K562 (cell line): Measurements from ENCODE around the gene FCHO2. TPM values are rescaled to one million over a fixed set of nuclear protein-coding genes. Genes with fewer than 3 reads are reported as not detected.
A peak's percentile ranks its signal among the peaks of the same experiment; 100 is the strongest.

Experiments used
- CLOCK ChIP-seq: fragments of 250-450 bp; sonication (Bioruptor Pico); IDR thresholded peaks from 2 replicates; pipeline ENCODE4 v1.4.0; 2020; ENCODE audit warnings: mild to moderate bottlenecking, moderate library complexity, borderline replicate concordance
- EZH2 ChIP-seq: IDR thresholded peaks from 2 replicates; pipeline ENCODE4 v1.6.1; 2012; ENCODE audit warnings: low read depth, mild to moderate bottlenecking, inconsistent platforms, low read length, borderline replicate concordance
- MEIS2 ChIP-seq: fragments of 450-650 bp; IDR thresholded peaks from 2 replicates; pipeline ENCODE4 v1.6.1; 2014; ENCODE audit warnings: mild to moderate bottlenecking; ENCODE audit not compliant: partially characterized antibody
- ZNF224 ChIP-seq: sonication (generic); formaldehyde crosslinking; IDR thresholded peaks from 2 replicates; pipeline ENCODE4 v1.8.0; 2022; ENCODE audit warnings: mild to moderate bottlenecking, missing genetic modification reagents
- ZNF316 ChIP-seq: fragments of 450-650 bp; IDR thresholded peaks from 2 replicates; pipeline ENCODE4 v1.6.1; 2016
- ZNF583 ChIP-seq: fragments of 250-450 bp; sonication (Bioruptor Pico); IDR thresholded peaks from 2 replicates; pipeline ENCODE4 v1.4.0; 2020
- ZNF707 ChIP-seq: fragments of 250-450 bp; sonication (Bioruptor Pico); conservative IDR thresholded peaks from 2 replicates; pipeline ENCODE4 v1.8.0; 2022; ENCODE audit warnings: inconsistent platforms, mild to moderate bottlenecking, moderate library complexity
- polyA plus RNA-seq, 8 experiments: library from polyadenylated mRNA; depleted of rRNA in 4 of 8; stranded (reverse) in 5 of 8; unstranded in 3 of 8; fragments of >200 nt; fragmentation: Nextera tagmentation in 2 of 8; fragmentation: Illumina TruSeq in 1 of 8; extraction: Ambion mirVana in 2 of 8; extraction: Trizol in 1 of 8; gene quantifications; 2 replicates each; pipeline versions ENCODE4 v1.2.1 to v1.2.3, GENCODE V29; 2011 to 2014; ENCODE audit warnings: inconsistent platforms in 1 of 8, missing spikeins in 1 of 8
- total RNA-seq, 7 experiments: library from RNA; depleted of rRNA in 6 of 7; stranded (reverse); fragments of >200 nt in 6 of 7; fragmentation: Illumina TruSeq in 2 of 7; extraction: Trizol in 2 of 7; gene quantifications; 2 replicates each; pipeline versions ENCODE4 v1.2.1 to v1.2.3, GENCODE V29; 2011 to 2021; ENCODE audit warnings: low replicate concordance in 1 of 7
- TF ChIP-seq, protein P1 (sequence below), 2 experiments: fragments of 450-650 bp; IDR thresholded peaks; 2 replicates each; pipeline ENCODE4 v1.6.1; 2016; ENCODE audit warnings: mild to moderate bottlenecking in 2 of 2, borderline replicate concordance in 1 of 2, low read depth in 1 of 2, moderate library complexity in 1 of 2
- TF ChIP-seq, protein P2 (sequence below): sonication (generic); formaldehyde crosslinking; IDR thresholded peaks from 2 replicates; pipeline ENCODE4 v1.8.0; 2022; ENCODE audit warnings: mild to moderate bottlenecking, missing genetic modification reagents

The FCHO2 gene
- total and polyA plus RNA-seq, 9 of the 15 experiments (the other 6 are each of a cell fraction or from before 2014, with no cell fraction given), result 4.4 to 13.4 (median 8.3) TPM

DNA sequence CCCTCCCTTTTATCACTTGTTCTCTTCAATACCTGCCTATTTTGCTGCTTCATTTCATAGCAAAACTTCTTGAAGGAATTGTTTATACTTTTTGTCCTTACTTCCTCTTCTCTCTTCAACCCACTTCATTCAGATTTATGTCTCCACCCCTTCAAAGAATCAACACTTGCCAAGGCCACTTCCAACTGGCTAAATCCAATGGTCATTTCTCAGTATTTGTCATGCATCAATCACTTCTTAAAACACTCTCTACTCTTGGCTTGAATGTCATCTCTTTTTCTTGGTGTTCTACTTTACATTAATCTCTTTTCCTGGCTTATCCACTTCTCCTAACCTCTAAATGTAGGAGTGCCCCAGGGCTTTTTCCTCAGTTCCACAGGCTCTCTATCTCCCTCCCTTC lies 8.3 kb upstream of the FCHO2 start (continued):
- TF ChIP-seq, protein P1, sequence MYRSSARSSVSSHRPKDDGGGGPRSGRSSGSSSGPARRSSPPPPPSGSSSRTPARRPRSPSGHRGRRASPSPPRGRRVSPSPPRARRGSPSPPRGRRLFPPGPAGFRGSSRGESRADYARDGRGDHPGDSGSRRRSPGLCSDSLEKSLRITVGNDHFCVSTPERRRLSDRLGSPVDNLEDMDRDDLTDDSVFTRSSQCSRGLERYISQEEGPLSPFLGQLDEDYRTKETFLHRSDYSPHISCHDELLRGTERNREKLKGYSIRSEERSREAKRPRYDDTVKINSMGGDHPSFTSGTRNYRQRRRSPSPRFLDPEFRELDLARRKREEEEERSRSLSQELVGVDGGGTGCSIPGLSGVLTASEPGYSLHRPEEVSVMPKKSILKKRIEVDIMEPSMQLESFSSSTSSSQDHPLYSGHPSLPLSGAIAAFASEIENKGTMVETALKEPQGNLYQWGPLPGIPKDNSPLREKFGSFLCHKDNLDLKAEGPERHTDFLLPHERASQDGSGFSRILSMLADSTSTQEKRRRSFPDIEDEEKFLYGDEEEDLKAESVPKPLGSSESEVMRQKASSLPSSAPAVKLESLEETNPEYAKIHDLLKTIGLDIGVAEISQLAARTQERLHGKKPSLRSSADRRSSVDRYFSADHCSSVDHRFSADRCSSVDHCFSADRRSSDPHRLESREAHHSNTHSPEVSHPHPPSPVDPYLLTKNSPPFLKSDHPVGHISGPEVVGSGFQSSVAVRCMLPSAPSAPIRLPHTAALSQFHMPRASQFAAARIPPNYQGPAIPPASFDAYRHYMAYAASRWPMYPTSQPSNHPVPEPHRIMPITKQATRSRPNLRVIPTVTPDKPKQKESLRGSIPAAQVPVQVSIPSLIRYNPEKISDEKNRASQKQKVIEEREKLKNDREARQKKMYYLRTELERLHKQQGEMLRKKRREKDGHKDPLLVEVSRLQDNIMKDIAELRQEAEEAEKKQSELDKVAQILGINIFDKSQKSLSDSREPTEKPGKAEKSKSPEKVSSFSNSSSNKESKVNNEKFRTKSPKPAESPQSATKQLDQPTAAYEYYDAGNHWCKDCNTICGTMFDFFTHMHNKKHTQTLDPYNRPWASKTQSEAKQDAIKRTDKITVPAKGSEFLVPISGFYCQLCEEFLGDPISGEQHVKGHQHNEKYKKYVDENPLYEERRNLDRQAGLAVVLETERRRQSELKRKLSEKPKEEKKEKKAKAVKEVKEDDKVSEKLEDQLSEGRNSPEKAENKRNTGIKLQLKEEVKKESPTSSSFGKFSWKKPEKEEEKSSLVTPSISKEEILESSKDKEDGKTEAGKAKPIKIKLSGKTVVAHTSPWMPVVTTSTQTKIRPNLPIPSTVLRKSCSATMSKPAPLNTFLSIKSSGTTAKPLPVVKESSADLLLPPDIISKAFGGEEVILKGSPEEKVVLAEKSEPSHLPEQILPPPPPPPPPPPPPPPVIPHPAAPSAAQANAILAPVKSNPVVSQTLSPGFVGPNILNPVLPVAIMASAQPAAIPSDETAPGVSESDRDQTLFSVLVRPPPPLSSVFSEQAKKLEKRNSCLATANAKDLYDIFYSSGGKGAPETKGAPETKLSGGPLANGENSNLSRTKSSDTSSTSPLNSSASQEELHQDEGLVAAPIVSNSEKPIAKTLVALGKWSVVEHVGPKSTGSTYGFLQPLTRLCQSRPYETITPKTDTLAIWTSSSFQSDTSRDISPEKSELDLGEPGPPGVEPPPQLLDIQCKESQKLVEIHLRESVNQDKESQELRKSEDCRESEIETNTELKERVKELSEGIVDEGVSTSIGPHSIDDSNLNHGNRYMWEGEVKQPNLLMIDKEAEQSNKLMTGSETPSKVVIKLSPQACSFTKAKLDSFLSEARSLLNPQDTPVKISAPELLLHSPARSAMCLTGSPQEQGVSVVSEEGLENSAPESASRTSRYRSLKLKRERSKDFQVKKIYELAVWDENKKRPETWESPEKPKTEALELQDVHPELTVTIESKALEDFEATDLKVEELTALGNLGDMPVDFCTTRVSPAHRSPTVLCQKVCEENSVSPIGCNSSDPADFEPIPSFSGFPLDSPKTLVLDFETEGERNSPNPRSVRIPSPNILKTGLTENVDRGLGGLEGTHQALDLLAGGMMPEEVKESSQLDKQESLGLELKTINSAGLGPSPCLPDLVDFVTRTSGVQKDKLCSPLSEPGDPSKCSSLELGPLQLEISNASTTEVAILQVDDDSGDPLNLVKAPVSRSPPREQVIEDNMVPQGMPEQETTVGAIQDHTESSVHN (IDR thresholded peaks at IDR 0.05; ENCODE audit: borderline replicate concordance in 1 of 2, low read depth in 1 of 2), result no peak
- no peak for TF ChIP-seq CLOCK (CRISPR knock-in tag)
- no peak for TF ChIP-seq ZNF316
- TF ChIP-seq MEIS2, result peak; percentile 91
- no peak for TF ChIP-seq ZNF583
- no peak for TF ChIP-seq EZH2
- no peak for TF ChIP-seq ZNF224
- no peak for TF ChIP-seq ZNF707 (CRISPR knock-in tag)
- TF ChIP-seq, protein P2, sequence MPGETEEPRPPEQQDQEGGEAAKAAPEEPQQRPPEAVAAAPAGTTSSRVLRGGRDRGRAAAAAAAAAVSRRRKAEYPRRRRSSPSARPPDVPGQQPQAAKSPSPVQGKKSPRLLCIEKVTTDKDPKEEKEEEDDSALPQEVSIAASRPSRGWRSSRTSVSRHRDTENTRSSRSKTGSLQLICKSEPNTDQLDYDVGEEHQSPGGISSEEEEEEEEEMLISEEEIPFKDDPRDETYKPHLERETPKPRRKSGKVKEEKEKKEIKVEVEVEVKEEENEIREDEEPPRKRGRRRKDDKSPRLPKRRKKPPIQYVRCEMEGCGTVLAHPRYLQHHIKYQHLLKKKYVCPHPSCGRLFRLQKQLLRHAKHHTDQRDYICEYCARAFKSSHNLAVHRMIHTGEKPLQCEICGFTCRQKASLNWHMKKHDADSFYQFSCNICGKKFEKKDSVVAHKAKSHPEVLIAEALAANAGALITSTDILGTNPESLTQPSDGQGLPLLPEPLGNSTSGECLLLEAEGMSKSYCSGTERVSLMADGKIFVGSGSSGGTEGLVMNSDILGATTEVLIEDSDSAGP, result no peak
